ENCODE data around the gene TPCN2.

Gene TPCN2

DNA sequence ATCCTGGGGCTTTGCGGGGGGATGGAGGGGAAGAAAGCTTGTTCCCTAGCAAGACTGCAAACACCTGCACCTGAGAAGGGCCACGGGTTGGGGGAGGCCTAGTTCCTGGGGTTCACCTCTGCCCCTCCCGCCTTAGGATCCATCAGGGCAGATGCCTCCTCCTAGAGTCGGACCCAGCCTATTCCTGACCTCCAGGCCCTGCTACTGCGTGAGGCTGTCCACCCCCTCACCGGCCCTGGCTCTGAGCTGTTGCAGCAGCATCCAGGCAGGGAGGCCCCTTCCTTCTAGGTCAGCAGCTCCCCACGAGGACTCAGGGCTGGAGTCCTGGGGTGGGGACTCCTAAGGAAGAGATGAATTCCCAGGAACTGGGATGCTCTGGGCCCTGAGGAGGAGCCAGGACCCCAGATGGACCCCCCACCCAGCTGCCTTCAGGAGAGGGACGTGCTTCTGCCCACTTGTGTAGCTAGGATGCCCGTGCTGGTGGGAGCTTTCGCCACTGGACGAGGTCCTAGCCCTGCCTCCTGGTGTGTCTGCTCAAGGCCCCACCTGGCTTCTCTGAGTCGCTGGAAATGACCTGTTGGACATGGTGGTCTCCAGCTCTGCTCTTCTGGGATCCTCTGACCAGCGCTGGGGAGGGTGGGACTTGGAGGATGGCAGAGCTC is 46.0 kb upstream of the TPCN2 start:
- TF ChIP-seq CTCF (IDR thresholded peaks at IDR 0.05; ENCODE audit: borderline replicate concordance, insufficient read depth, low read depth, low read length), result no peak
- H3K4me3 ChIP-seq (ENCODE audit: low read depth, low read length), result no peak overlapping the region

- no peak overlapping the region for H3K4me3 ChIP-seq (ENCODE audit: low read depth, low read length)
- TF ChIP-seq CTCF (IDR thresholded peaks at IDR 0.05; ENCODE audit: borderline replicate concordance, insufficient read depth, low read depth, low read length), result no peak
These were observed 45.3 kb upstream of the TPCN2 start for GRCh38 chr11:69003301-69003865.

DNA sequence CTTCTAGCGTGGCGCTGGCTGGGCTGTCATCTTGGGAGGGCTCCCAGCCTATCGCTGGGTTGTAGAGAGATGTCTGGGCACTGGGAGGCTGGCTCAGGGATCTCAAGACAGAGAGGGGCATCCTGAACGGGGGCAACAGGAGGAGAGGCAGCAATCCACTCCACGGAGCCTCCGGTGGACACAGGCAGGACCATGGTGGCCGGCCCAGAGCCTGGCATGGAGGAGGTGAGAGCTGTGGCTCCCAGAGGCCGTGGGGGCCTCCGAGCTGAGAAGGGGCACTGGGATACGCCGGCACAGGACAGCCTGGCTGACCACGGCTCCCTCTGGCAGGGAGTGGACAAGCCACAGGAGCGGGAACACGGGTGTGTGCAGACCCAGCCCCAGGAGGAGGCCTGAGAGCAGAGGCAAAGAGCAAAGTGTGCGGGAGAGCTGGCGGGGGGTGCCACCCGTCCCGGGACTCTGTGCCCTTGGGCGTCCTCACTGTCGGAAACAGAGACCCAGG is 44.8 kb upstream of the TPCN2 start:
- no peak overlapping the region for H3K4me3 ChIP-seq (ENCODE audit: low read depth, low read length)
- TF ChIP-seq CTCF (IDR thresholded peaks at IDR 0.05; ENCODE audit: borderline replicate concordance, insufficient read depth, low read depth, low read length), result no peak

DNA sequence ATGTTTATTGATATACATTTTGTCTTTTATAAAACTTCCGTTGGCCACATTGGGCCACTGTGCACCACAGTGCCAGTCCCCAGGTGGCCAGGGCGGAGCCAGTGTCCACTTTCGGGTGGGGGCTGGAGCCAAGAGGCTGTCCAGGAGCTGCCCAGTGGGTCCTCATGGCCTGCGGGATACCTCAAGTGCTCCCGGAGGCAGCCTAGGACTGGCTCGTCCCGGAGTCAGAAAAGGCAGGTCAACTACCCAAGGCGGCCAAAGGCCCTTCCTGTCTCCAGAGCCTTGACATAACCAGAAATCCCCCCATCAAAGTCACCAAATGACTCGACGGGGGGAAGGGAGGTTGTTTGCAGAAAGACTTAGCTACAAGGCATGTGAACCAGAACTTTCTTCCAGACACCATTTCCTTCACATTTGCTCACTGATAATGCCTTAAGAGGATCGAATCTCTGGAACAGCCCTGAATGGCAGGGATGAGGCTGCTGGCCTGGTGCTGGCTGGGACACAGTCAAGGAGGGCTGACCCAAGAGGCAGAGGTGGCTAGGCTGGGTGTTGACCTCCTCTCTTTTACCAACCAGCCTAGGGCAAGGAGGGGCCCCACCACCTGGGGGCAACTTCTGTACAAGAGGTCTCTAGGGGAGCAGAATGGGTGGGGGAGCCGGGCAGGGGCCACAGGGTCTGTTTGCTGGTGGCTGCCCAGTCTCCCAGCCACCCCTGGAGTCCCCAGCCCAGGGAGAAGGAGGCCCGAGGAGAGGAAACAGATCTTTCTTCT is 44.1 kb upstream of the TPCN2 start:
- no peak for TF ChIP-seq CTCF (IDR thresholded peaks at IDR 0.05; ENCODE audit: borderline replicate concordance, insufficient read depth, low read depth, low read length)
- H3K4me3 ChIP-seq (ENCODE audit: low read depth, low read length), result no peak overlapping the region

- TF ChIP-seq CTCF (IDR thresholded peaks at IDR 0.05; ENCODE audit: borderline replicate concordance, insufficient read depth, low read depth, low read length), result no peak
These were observed 43.5 kb upstream of the TPCN2 start for GRCh38 chr11:69005183-69005630.

DNA sequence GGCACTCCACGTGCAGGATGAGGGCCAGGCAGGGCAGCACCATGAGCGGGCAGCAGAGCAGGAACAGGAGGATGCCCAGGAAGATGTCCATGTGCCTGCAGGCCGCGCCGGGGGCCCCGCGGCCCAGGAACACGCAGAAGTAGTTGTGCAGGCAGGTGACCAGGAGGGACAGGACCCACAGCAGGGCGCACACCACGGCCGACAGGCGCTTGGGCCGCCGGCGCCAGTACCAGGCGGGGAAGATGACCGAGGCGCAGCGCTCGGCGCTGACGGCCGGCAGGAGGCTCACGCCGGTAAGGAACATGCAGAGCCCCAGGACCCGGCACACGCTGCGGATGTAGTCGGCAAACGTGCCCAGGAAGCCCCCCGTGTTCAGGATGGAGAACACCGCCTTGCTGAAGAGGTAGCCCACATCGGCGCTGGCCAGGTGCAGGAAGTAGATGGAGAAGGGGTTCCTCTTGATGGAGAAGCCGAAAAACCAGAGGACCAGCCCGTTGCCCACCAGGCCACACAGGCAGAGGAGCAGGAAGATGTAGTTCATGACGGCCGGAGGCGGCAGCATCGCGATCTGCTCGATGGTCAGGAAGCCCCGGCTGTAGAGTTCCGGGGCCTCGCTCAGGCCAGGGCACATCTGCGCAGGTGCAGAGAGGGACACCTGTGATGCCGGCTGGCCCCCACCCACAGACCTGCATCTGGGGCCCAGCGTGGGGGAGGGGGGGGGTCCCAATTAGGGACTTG is 42.9 kb upstream of the TPCN2 start:
- TF ChIP-seq CTCF (IDR thresholded peaks at IDR 0.05; ENCODE audit: borderline replicate concordance, insufficient read depth, low read depth, low read length), result no peak
- no peak overlapping the region for H3K4me3 ChIP-seq (ENCODE audit: low read depth, low read length)

More at GRCh38 chr11:69005183-69005630, 43.5 kb upstream of the TPCN2 start:
- H3K4me3 ChIP-seq (ENCODE audit: low read depth, low read length), result no peak overlapping the region

Measured in GM12875 (cell line).